H9 (cell line): Measurements from ENCODE around the gene NFX1. TPM values are rescaled to one million over a fixed set of nuclear protein-coding genes. Genes with fewer than 3 reads are reported as not detected.
"Not testable (repeated sequence)": the region's sequence is repeated elsewhere in the genome, so short reads cannot be mapped to it uniquely, and the experiment has no call there.

Experiments
- DNase-seq: peaks from one replicate; pipeline ENCODE4 v3.0.0-alpha.2; 2017
- H2AFZ ChIP-seq: one replicate; pipeline ENCODE4 v1.6.1; 2013; ENCODE audit warnings: mild to moderate bottlenecking, low read length, control low read depth, moderate library complexity
- H2AK5ac ChIP-seq: 2 replicates; pipeline ENCODE4 v1.6.1; 2013; ENCODE audit warnings: low read length, control low read depth, mixed read lengths; ENCODE audit not compliant: insufficient read length
- H2BK120ac ChIP-seq: one replicate; pipeline ENCODE4 v1.6.1; 2013; ENCODE audit warnings: low read depth, mild to moderate bottlenecking, low read length, control low read depth, inconsistent platforms; ENCODE audit not compliant: poor library complexity, severe bottlenecking
- H2BK12ac ChIP-seq: 2 replicates; pipeline ENCODE4 v1.6.1; 2013; ENCODE audit warnings: low read length, control low read depth, mixed read lengths, low read depth; ENCODE audit not compliant: insufficient read length
- H2BK15ac ChIP-seq: 2 replicates; pipeline ENCODE4 v1.6.1; 2013; ENCODE audit warnings: low read depth, low read length, control low read depth
- H2BK20ac ChIP-seq: one replicate; pipeline ENCODE4 v1.6.1; 2013; ENCODE audit warnings: low read depth, mild to moderate bottlenecking, low read length, control low read depth, inconsistent platforms; ENCODE audit not compliant: poor library complexity, severe bottlenecking
- H2BK5ac ChIP-seq: 2 replicates; pipeline ENCODE4 v1.6.1; 2013; ENCODE audit warnings: low read length, control low read depth, mixed read lengths; ENCODE audit not compliant: insufficient read length
- H3K14ac ChIP-seq: 2 replicates; pipeline ENCODE4 v1.6.1; 2013; ENCODE audit warnings: low read length, control low read depth; ENCODE audit not compliant: insufficient read depth
- H3K18ac ChIP-seq: 2 replicates; pipeline ENCODE4 v1.6.1; 2013; ENCODE audit warnings: low read depth, mild to moderate bottlenecking, mixed read lengths, low read length, control low read depth; ENCODE audit not compliant: insufficient read length
- H3K23ac ChIP-seq: 2 replicates; pipeline ENCODE4 v1.6.1; 2013; ENCODE audit warnings: low read length, control low read depth, mixed read lengths, low read depth; ENCODE audit not compliant: insufficient read length
- H3K23me2 ChIP-seq: 2 replicates; pipeline ENCODE4 v1.6.1; 2013; ENCODE audit warnings: low read depth, mild to moderate bottlenecking, mixed read lengths, low read length, control low read depth; ENCODE audit not compliant: insufficient read length, poor library complexity, severe bottlenecking
- H3K27ac ChIP-seq: 2 replicates; pipeline ENCODE4 v1.5.1; 2013; ENCODE audit warnings: low read length, control low read depth, mixed read lengths, low read depth; ENCODE audit not compliant: insufficient read length
- H3K27me3 ChIP-seq: 2 replicates; pipeline ENCODE4 v1.6.1; 2013; ENCODE audit warnings: low read length, control low read depth, inconsistent platforms; ENCODE audit not compliant: insufficient read depth
- H3K4ac ChIP-seq: 2 replicates; pipeline ENCODE4 v1.6.1; 2013; ENCODE audit warnings: low read depth, mild to moderate bottlenecking, control low read depth, inconsistent platforms, low read length, moderate library complexity
- H3K4me1 ChIP-seq: 2 replicates; pipeline ENCODE4 v1.6.1; 2013; ENCODE audit warnings: low read length, control low read depth, inconsistent platforms; ENCODE audit not compliant: insufficient read depth
- H3K4me2 ChIP-seq: 2 replicates; pipeline ENCODE4 v1.6.1; 2013; ENCODE audit warnings: low read length, control low read depth, mixed read lengths; ENCODE audit not compliant: insufficient read length, insufficient read depth
- H3K56ac ChIP-seq: 2 replicates; pipeline ENCODE4 v1.6.1; 2013; ENCODE audit warnings: low read depth, mild to moderate bottlenecking, mixed read lengths, low read length, control low read depth; ENCODE audit not compliant: insufficient read length
- H3K79me1 ChIP-seq: 2 replicates; pipeline ENCODE4 v1.6.1; 2013; ENCODE audit warnings: low read depth, mild to moderate bottlenecking, moderate library complexity, low read length, control low read depth, inconsistent platforms; ENCODE audit not compliant: insufficient read depth, poor library complexity, severe bottlenecking
- H3K79me2 ChIP-seq: 2 replicates; pipeline ENCODE4 v1.6.1; 2013; ENCODE audit warnings: low read length, control low read depth, inconsistent platforms; ENCODE audit not compliant: insufficient read depth
- H3K9ac ChIP-seq: 2 replicates; pipeline ENCODE4 v1.6.1; 2013; ENCODE audit warnings: low read length, control low read depth, mixed read lengths; ENCODE audit not compliant: insufficient read length; ENCODE audit errors: extremely low read depth
- H3K9me3 ChIP-seq: one replicate; pipeline ENCODE4 v1.6.1; 2013; ENCODE audit warnings: low read depth, low read length, inconsistent platforms; ENCODE audit not compliant: control insufficient read depth
- H3T11ph ChIP-seq: one replicate; pipeline ENCODE4 v1.6.1; 2013; ENCODE audit warnings: mild to moderate bottlenecking, low read length, control low read depth, inconsistent platforms
- H4K20me1 ChIP-seq: one replicate; pipeline ENCODE4 v1.6.1; 2013; ENCODE audit not compliant: control insufficient read depth, insufficient read length, insufficient read depth
- H4K5ac ChIP-seq: 2 replicates; pipeline ENCODE4 v1.6.1; 2013; ENCODE audit warnings: low read depth, mild to moderate bottlenecking, mixed read lengths, low read length, control low read depth; ENCODE audit not compliant: insufficient read length
- H4K8ac ChIP-seq: replicated peaks from 2 replicates; pipeline ENCODE4 v1.6.1; 2013; ENCODE audit warnings: low read length, control low read depth, mixed read lengths, low read depth; ENCODE audit not compliant: insufficient read length
- H4K91ac ChIP-seq: 2 replicates; pipeline ENCODE4 v1.6.1; 2013; ENCODE audit warnings: low read depth, mild to moderate bottlenecking, moderate library complexity, mixed read lengths, low read length, control low read depth; ENCODE audit not compliant: insufficient read length
- H3K27ac Mint-ChIP-seq, 3 experiments: 2 replicates in 2 of 3; 3 replicates in 1 of 3; pipeline ENCODE4 v1.8.0; 2020 to 2021; ENCODE audit warnings: mixed read lengths in 3 of 3, mild to moderate bottlenecking in 1 of 3, moderate library complexity in 1 of 3
- H3K27me3 Mint-ChIP-seq: 2 replicates; pipeline ENCODE4 v1.8.0; 2021; ENCODE audit warnings: low read depth, mild to moderate bottlenecking, moderate library complexity, mixed read lengths
- H3K36me3 Mint-ChIP-seq, 3 experiments: 2 replicates in 2 of 3; 3 replicates in 1 of 3; pipeline ENCODE4 v1.8.0; 2020 to 2021; ENCODE audit warnings: low read depth in 3 of 3, mixed read lengths in 3 of 3; ENCODE audit not compliant: insufficient read depth in 1 of 3
- H3K4me1 Mint-ChIP-seq, 2 experiments: 2 replicates each; pipeline ENCODE4 v1.8.0; 2020; ENCODE audit warnings: mixed read lengths in 2 of 2
- H3K4me3 Mint-ChIP-seq, 2 experiments: 2 replicates in 1 of 2; 3 replicates in 1 of 2; pipeline ENCODE4 v1.8.0; 2020 to 2021; ENCODE audit warnings: mild to moderate bottlenecking in 2 of 2, mixed read lengths in 2 of 2, moderate library complexity in 1 of 2
- H3K9me3 Mint-ChIP-seq, 2 experiments: 2 replicates in 1 of 2; 3 replicates in 1 of 2; pipeline ENCODE4 v1.8.0; 2020; ENCODE audit warnings: mild to moderate bottlenecking in 2 of 2, mixed read lengths in 2 of 2, moderate library complexity in 1 of 2
- CTCF ChIP-seq: fragments of 200-600 bp; sonication (generic); conservative IDR thresholded peaks from 3 replicates; pipeline ENCODE4 v1.8.0; 2021; ENCODE audit warnings: antibody characterized with exemption, mild to moderate bottlenecking
- WGBS: extraction: QIAGEN DNeasy Blood & Tissue Kit; methylation state at CpG from one replicate; pipeline ENCODE4 v1.1.7; 2013; ENCODE audit warnings: missing lambda C conversion rate, low lambda C conversion rate, mixed read lengths; ENCODE audit not compliant: insufficient read length; ENCODE audit errors: extremely low coverage; 5-methylcytosine and 5-hydroxymethylcytosine counted together
- total RNA-seq: library from RNA; stranded (reverse); gene quantifications from 2 replicates; pipeline ENCODE4 v1.2.1, GENCODE V29; 2021

NFX1 gene
- total RNA-seq, 1 experiment from 2014 or later: 35.1 TPM

- Histone ChIP-seq H3K4me1 (no peaks in the 10 kb centered on the region), H4K8ac (no peak overlapping the region), H3K9me3 (no peaks in the 10 kb centered on the region), H3K18ac (no peak overlapping the region), H2BK15ac (no peak overlapping the region), H3K23ac (no peak overlapping the region), H4K5ac (no peak overlapping the region), H3K4me2 (no peak overlapping the region), H3K23me2 (no peaks in the 10 kb centered on the region), H3K9ac (no peak overlapping the region), H2BK12ac (no peak overlapping the region), H3K56ac (no peak overlapping the region), H3T11ph (no peak overlapping the region), H2AK5ac (no peak overlapping the region), H4K20me1 (no peaks in the 10 kb centered on the region), H2BK20ac (no peak overlapping the region), H4K91ac (no peak overlapping the region), H3K79me1 (no peaks in the 10 kb centered on the region), H2BK120ac (no peak overlapping the region), H3K14ac (no peak overlapping the region), H3K4ac (no peak overlapping the region), H3K79me2 (no peaks in the 10 kb centered on the region), H2AFZ (no peak overlapping the region), H2BK5ac (no peak overlapping the region), H3K27ac (no peak overlapping the region), H3K27me3 (no peaks in the 10 kb centered on the region)
- no CpG with 5 or more reads among the region's 5 CpGs for WGBS
- Mint-ChIP-seq H3K4me3 (no peak overlapping the region), H3K4me1 (no peaks in the 10 kb centered on the region), H3K27ac (no peak overlapping the region; a peak in 1 of 7 replicates), H3K36me3 (peaks cover 23 to 80% (median 60%) of the 10 kb centered on the region in 3 experiments), H3K9me3 (no peaks in the 10 kb centered on the region; a peak in 1 of 5 replicates), H3K27me3 (no peaks in the 10 kb centered on the region)
- DNase-seq: no peak
- no peak for TF ChIP-seq CTCF
These were observed 25.1 kb downstream of the NFX1 start for GRCh38 chr9:33315371-33315770.

- not testable (repeated sequence) for H4K20me1 ChIP-seq, H4K5ac ChIP-seq, H3K27me3 Mint-ChIP-seq, H3K4me1 ChIP-seq, H3K9ac ChIP-seq, H3K27me3 ChIP-seq, H3K23me2 ChIP-seq, H3K4ac ChIP-seq, H2BK120ac ChIP-seq, H3K4me2 ChIP-seq, H2AFZ ChIP-seq, H3K4me1 Mint-ChIP-seq, H3K27ac Mint-ChIP-seq, H4K8ac ChIP-seq, H2BK20ac ChIP-seq, H3K9me3 Mint-ChIP-seq, H3K79me2 ChIP-seq, H4K91ac ChIP-seq, H2AK5ac ChIP-seq, H3K79me1 ChIP-seq, H3K18ac ChIP-seq, H3K23ac ChIP-seq, H2BK15ac ChIP-seq, H3K27ac ChIP-seq, DNase-seq, H3K9me3 ChIP-seq, H3K56ac ChIP-seq, H2BK5ac ChIP-seq, H2BK12ac ChIP-seq, H3K14ac ChIP-seq, H3K4me3 Mint-ChIP-seq, H3T11ph ChIP-seq
- peaks cover 27 to 85% (median 59%) of the 10 kb centered on the region in 3 experiments for H3K36me3 Mint-ChIP-seq
- no CpG with 5 or more reads among the region's 3 CpGs for WGBS
These were observed 26.8 kb downstream of the NFX1 start for GRCh38 chr9:33317136-33317535.
